Right lobe of liver (tissue), 6 donors: ENCODE measurements around the gene APBA2. TPM values are rescaled to one million over a fixed set of nuclear protein-coding genes. Genes with fewer than 3 reads are reported as not detected.

Source experiments
- ATAC-seq, 4 donors: fragments of 200-7000 bp; cut with Tn5 transposase; one replicate each; pipeline ENCODE4 v1.9.1; 2020; ENCODE audit warnings: mild to moderate bottlenecking in 4 of 4, moderate library complexity in 4 of 4
- DNase-seq, 3 donors: peaks; one replicate each; pipeline ENCODE4 v3.0.0-alpha.2; 2020
- H3K27ac ChIP-seq, 3 donors: fragments of 200-600 bp; one replicate each; pipeline ENCODE4 v1.8.0; 2022
- H3K27me3 ChIP-seq, 2 donors: fragments of 200-600 bp; one replicate each; pipeline ENCODE4 v1.8.0; 2022
- H3K36me3 ChIP-seq, 4 donors: fragments of 200-600 bp; sonication (generic) in 1 of 4; one replicate each; pipeline versions ENCODE4 v1.5.1 to v1.8.0; 2017 to 2022; ENCODE audit warnings: control low read depth in 1 of 4
- H3K4me1 ChIP-seq, 4 donors: fragments of 200-600 bp; sonication (generic) in 1 of 4; one replicate each; pipeline versions ENCODE4 v1.5.1 to v1.8.0; 2017 to 2022; ENCODE audit warnings: control low read depth in 1 of 4
- H3K4me3 ChIP-seq, 3 donors: fragments of 200-600 bp; one replicate each; pipeline ENCODE4 v1.8.0; 2022
- H3K9me3 ChIP-seq, 4 donors: fragments of 200-600 bp; sonication (generic) in 1 of 4; one replicate each; pipeline versions ENCODE4 v1.5.1 to v1.8.0; 2017 to 2022; ENCODE audit warnings: control low read depth in 1 of 4
- POLR2A ChIP-seq: fragments of 450-650 bp; IDR thresholded peaks from one replicate; pipeline ENCODE4 v1.6.1; 2017; ENCODE audit warnings: antibody characterized with exemption, mild to moderate bottlenecking
- WGBS: methylation state at CpG from one replicate; pipeline ENCODE4 v1.1.6; 2018; ENCODE audit warnings: low coverage, low lambda C conversion rate; ENCODE audit not compliant: insufficient coverage; ENCODE audit errors: missing lambda C conversion rate; 5-methylcytosine and 5-hydroxymethylcytosine counted together
- intact Hi-C, 2 donors: fragments of 100-400 bp; cut with DNase I; formaldehyde crosslinking; loops; one replicate each; pipeline versions ENCODE4 v1.11.2 to v1.14.1; 2022
- total RNA-seq, 6 experiments: library from RNA; depleted of rRNA in 2 of 6; stranded (reverse); fragments of >200 nt in 2 of 6; fragmentation: NEBNext Ultra II Directional in 3 of 6; extraction: Animal tissue kit (Norgen Biotek cat#: 25700) in 3 of 6; gene quantifications; one replicate each; pipeline versions ENCODE4 v1.1.0 to v1.2.4, GENCODE V29; 2016 to 2023
- TF ChIP-seq, protein P1 (sequence below), 4 donors: fragments of 200-600 bp in 3 of 4; fragments of 450-650 bp in 1 of 4; IDR thresholded peaks; one replicate each; pipeline versions ENCODE4 v1.5.1 to v1.8.0; 2016 to 2022; ENCODE audit warnings: antibody characterized with exemption in 4 of 4, mild to moderate bottlenecking in 2 of 4
- donor health status: DM: no; HTN: yes; CAD: no.
- donor health status: DM: no; HTN: no; CAD: no.
- donor health status: DM: no; HTN: no; CAD: no.
- donor health status: DM: no; HTN: yes; CAD: no.
- donor health status: DM: no; HTN: yes; CAD: no.

Gene APBA2
- total RNA-seq, 6 experiments from 2014 or later: 0.51 to 0.75 (median 0.69) TPM

DNA sequence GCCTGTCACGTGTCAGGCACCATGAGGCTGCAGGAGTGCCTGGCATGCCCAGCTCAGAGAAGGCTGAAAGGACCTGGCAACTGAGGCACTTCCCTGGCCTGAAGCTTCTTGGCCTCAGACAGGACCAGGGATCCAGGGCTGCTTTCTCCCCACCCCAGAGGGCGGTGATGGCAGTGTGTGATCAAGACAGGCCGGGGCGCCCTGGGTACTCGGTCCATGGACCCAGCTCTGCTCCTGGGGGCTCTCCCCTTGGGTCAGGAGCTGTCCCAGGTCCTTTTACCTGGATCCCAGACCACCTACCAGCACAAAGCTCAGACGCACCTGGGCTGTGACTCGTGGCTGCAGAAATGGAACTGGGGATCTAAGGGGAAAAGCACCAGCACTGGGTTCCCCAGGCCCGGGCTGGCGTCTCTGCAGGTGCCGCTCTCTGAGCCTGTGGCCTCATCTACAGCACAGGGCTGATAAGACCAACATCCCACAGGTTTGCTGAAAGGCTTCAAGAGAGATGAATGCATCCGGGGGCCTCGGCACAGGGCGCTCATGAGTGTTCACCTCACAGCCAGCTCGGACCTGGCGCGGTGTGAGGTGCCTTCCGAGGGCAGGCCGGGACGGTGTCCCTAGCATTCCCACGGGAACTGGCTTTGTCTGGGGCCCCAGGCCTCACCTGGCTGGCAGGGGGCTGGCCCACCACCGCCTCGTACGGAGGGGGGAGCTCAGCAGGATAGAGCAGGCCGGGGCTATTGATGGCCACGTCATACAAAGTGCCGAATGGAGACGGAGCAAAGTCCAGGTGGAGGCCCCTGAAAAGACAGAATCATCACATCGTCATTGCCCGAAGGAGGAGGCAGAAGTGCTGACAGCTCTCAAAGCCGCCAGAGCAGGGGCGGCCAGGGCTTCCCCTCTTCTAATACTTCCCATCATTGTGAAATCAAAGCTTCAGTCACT, 250.2 kb downstream of the APBA2 start:
- Histone ChIP-seq H3K4me3 (no peak overlapping the region), H3K4me1 (no peaks in the 10 kb centered on the region), H3K9me3 (no peaks in the 10 kb centered on the region), H3K36me3 (no peaks in the 10 kb centered on the region), H3K27me3 (no peaks in the 10 kb centered on the region), H3K27ac (no peak overlapping the region)
- intact Hi-C loops: no loop called here
- no peak for ATAC-seq
- peak in 2 of 3 donors; percentile 26 to 30 for DNase-seq
- 76% methylated on average over 9 of the region's 31 CpGs for WGBS
- TF ChIP-seq, protein P1, sequence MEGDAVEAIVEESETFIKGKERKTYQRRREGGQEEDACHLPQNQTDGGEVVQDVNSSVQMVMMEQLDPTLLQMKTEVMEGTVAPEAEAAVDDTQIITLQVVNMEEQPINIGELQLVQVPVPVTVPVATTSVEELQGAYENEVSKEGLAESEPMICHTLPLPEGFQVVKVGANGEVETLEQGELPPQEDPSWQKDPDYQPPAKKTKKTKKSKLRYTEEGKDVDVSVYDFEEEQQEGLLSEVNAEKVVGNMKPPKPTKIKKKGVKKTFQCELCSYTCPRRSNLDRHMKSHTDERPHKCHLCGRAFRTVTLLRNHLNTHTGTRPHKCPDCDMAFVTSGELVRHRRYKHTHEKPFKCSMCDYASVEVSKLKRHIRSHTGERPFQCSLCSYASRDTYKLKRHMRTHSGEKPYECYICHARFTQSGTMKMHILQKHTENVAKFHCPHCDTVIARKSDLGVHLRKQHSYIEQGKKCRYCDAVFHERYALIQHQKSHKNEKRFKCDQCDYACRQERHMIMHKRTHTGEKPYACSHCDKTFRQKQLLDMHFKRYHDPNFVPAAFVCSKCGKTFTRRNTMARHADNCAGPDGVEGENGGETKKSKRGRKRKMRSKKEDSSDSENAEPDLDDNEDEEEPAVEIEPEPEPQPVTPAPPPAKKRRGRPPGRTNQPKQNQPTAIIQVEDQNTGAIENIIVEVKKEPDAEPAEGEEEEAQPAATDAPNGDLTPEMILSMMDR (IDR thresholded peaks at IDR 0.05): no peak
- no peak for TF ChIP-seq POLR2A

DNA sequence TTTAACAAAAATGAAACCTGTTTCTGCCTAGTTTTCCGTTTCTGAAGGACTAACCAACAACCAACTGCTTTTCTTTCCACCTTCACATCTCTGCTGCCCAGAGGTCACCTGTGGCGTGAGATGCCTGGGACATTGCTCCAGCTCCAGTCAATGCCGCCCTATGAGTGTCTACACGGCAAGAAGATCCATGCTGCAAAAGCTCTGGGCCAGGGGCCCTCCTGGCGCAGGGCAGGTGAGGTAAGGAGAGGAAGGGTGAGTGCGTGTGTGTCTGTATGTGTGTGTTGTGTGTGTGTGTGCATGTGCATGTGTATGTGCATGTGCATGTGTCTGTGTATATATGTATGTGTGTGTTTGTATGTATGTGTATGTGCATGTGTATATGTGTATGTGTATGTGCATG, 252.5 kb downstream of the APBA2 start:
- intact Hi-C loops: no loop called here
- ATAC-seq: no peak
- WGBS: 87% methylated on average over 5 of the region's 6 CpGs
- H3K27ac ChIP-seq: no peak overlapping the region
- TF ChIP-seq, protein P1 (IDR thresholded peaks at IDR 0.05): no peak
- no peak for TF ChIP-seq POLR2A
- H3K9me3 ChIP-seq: no peaks in the 10 kb centered on the region
- H3K4me3 ChIP-seq: no peak overlapping the region
- no peaks in the 10 kb centered on the region for H3K27me3 ChIP-seq
- no peaks in the 10 kb centered on the region for H3K4me1 ChIP-seq
- no peaks in the 10 kb centered on the region for H3K36me3 ChIP-seq
- DNase-seq: peak in 1 of 3 donors; percentile 12

DNA sequence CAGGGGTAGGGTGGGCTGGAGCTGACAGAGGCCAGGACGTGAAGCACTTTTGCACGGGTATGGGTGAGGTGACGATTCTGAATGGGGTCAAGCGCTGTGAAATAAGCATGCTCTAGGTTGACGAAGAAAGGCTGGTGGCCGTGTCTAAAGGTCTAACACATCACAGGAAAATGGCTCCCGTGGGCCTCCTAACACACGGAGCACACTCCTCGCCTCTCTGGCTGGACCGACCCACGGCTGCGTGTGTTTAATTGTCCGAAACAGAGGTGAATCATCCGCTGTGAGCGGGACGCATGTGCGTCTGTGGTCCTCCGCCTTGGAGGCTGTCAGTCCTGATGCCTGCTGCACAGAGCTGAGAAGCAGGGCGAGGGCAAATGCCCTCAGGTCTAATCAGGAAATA, 253.3 kb downstream of the APBA2 start:
- 70% methylated on average over 6 of the region's 19 CpGs for WGBS
- Histone ChIP-seq H3K27me3 (no peaks in the 10 kb centered on the region), H3K9me3 (no peaks in the 10 kb centered on the region), H3K4me3 (no peak overlapping the region), H3K4me1 (no peaks in the 10 kb centered on the region), H3K27ac (no peak overlapping the region), H3K36me3 (no peaks in the 10 kb centered on the region)
- ATAC-seq (no peak), DNase-seq (peak in 1 of 3 donors; percentile 47)
- no peak for TF ChIP-seq POLR2A
- TF ChIP-seq, protein P1 (IDR thresholded peaks at IDR 0.05): no peak
- intact Hi-C loops: no loop called here

DNA sequence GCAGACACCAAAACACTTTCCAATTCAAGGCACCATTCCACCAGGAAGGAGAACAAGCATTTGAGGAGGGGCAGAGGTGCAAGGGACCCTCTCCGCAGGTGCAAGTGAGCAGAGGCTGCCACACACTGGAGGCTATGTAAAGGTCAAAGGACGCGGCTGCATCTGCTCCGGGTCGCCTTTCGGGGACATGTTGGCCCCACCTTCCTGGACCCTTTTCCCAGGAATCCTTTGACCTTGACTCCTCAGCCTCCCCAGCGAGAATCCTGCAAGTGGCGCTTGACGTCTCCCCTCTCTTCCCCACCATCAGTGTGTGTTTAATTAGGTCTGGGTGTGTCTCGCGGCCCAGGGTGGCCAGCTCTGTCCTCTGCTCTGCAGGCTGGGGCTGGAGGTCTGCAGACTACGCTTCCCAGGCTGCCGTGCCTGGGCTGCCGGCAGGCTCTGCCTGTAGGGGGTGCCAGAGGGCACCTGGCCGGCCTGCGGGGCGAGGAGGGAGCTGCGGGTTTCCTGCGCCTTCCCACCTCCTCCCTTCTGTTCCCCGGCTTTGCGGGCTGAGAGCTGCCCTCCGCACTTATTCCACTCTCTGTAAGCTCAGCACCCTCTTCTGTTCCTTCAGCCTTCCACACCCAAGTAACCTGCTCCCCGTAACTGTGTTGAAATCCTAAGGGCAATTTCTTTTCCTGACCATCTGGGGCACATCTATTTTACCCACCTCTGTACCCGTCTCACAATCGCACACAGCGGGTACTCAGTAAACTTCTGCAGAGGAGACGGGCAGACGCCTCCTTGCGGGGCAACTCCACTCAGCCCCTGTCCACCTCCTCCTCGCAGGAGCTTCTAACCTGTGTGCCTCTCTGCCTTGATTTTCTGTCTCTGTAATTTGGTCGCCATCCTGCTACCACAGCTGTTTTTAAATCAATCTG, 254.0 kb downstream of the APBA2 start:
- TF ChIP-seq, protein P1 (IDR thresholded peaks at IDR 0.05): peak; percentile 49 to 94 (median 80)
- TF ChIP-seq POLR2A: no peak
- ATAC-seq: peak; percentile 86 to 95 (median 89)
- intact Hi-C loops: no loop called here

More for the DNA sequence above, 254.0 kb downstream of the APBA2 start:
- no peaks in the 10 kb centered on the region for H3K4me1 ChIP-seq
- no peaks in the 10 kb centered on the region for H3K36me3 ChIP-seq
- 13% methylated on average over 23 of the region's 31 CpGs for WGBS
- no peaks in the 10 kb centered on the region for H3K9me3 ChIP-seq
- peak; percentile 56 to 65 (median 62) for DNase-seq
- no peak overlapping the region for H3K27ac ChIP-seq
- H3K27me3 ChIP-seq: no peaks in the 10 kb centered on the region
- no peak overlapping the region for H3K4me3 ChIP-seq
